Suppressor macrophage treated with lipopolysaccharide for 4 hours (primary cell): Measurements from ENCODE around the gene CLCN7.

Experiments
- DNase-seq: peaks from one replicate; pipeline ENCODE4 v3.0.0-alpha.2; 2020

The CLCN7 gene

GRCh38 chr16:1398351-1398750 lies 76.5 kb downstream of the CLCN7 start:
- DNase-seq = no peak

- DNase-seq = no peak
These were observed 77.0 kb downstream of the CLCN7 start for GRCh38 chr16:1397779-1398178.

DNA sequence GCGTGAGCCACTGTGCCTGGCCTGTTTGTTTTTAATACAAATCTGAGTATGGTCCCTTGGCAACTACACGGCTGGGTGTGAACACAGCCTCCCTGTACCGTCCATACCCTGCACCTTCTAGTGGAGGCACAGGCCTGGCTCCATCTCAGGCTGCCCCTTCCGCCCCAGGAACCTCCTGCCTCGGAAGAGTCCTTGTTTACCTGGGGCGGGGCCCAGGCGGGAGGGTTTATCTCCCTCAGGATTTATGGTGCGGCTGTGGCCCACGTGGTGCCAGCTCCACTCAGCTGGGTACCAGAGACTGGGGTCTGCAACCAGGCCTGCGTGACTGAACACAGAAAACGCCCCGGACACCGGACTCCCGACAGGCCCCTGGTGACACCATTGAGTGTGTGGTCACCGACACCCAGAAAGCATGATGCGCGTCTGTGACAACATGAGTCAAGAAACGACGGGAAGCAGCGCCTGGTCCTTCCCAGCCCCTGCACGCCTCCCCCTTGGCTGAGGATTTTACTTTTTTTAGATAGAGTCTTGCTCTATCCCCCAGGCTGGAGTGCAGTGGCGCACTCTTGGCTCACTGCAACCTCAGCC lies 79.3 kb downstream of the CLCN7 start:
- DNase-seq = no peak
